Keratinocyte (primary cell): ENCODE measurements around the gene TFDP2. TPM values are rescaled to one million over a fixed set of nuclear protein-coding genes. Genes with fewer than 3 reads are reported as not detected.

Experiments used
- DNase-seq: peaks from one replicate; pipeline ENCODE4 v3.0.0-alpha.2; 2011; ENCODE audit warnings: low read depth, missing footprints, low spot score
- FAIRE-seq: peaks from 2 replicates; lab custom pipeline; 2011; peaks lifted over from hg19 to GRCh38; lab: Jason Lieb, UNC
- H2AFZ ChIP-seq: 2 replicates; pipeline ENCODE4 v1.6.0; 2012; ENCODE audit warnings: low read length, control low read depth, inconsistent platforms; ENCODE audit not compliant: control insufficient read depth
- H3K27ac ChIP-seq: 2 replicates; pipeline ENCODE4 v1.5.1; 2011; ENCODE audit warnings: low read length; ENCODE audit not compliant: control insufficient read depth, insufficient read depth
- H3K27me3 ChIP-seq: 3 replicates; pipeline ENCODE4 v1.6.0; 2011; ENCODE audit warnings: low read length; ENCODE audit not compliant: control insufficient read depth, insufficient read depth; ENCODE audit errors: extremely low read depth
- H3K36me3 ChIP-seq, 2 experiments: 2 replicates in 1 of 2; 3 replicates in 1 of 2; pipeline ENCODE4 v1.5.1; 2011; ENCODE audit warnings: low read length in 2 of 2, mild to moderate bottlenecking in 1 of 2; ENCODE audit not compliant: control insufficient read depth in 2 of 2, insufficient read depth in 2 of 2; ENCODE audit errors: extremely low read depth in 1 of 2
- H3K4me1 ChIP-seq: 3 replicates; pipeline ENCODE4 v1.5.1; 2011; ENCODE audit warnings: low read length; ENCODE audit not compliant: control insufficient read depth, insufficient read depth; ENCODE audit errors: extremely low read depth
- H3K4me2 ChIP-seq: 3 replicates; pipeline ENCODE4 v1.6.0; 2011; ENCODE audit warnings: low read depth, low read length; ENCODE audit not compliant: control insufficient read depth, insufficient read depth; ENCODE audit errors: extremely low read depth
- H3K4me3 ChIP-seq, 3 experiments: fragments of 200-600 bp in 1 of 3; sonication (generic) in 1 of 3; 2 replicates in 2 of 3; 3 replicates in 1 of 3; pipeline ENCODE4 v1.5.1; 2011 to 2016; ENCODE audit warnings: low read length in 3 of 3, mild to moderate bottlenecking in 3 of 3, control low read depth in 2 of 3, inconsistent platforms in 1 of 3, low read depth in 1 of 3, mixed read lengths in 1 of 3, mixed run types in 1 of 3, moderate library complexity in 1 of 3; ENCODE audit not compliant: control insufficient read depth in 2 of 3, insufficient read depth in 2 of 3; ENCODE audit errors: extremely low read depth in 1 of 3
- H3K79me2 ChIP-seq: 2 replicates; pipeline ENCODE4 v1.6.0; 2012; ENCODE audit warnings: low read length; ENCODE audit not compliant: control insufficient read depth, insufficient read depth
- H3K9ac ChIP-seq: 3 replicates; pipeline ENCODE4 v1.6.0; 2011; ENCODE audit warnings: low read length; ENCODE audit not compliant: control insufficient read depth, insufficient read depth; ENCODE audit errors: extremely low read depth
- H3K9me1 ChIP-seq: 3 replicates; pipeline ENCODE4 v1.6.0; 2011; ENCODE audit warnings: low read length; ENCODE audit not compliant: control insufficient read depth, insufficient read depth; ENCODE audit errors: extremely low read depth
- H3K9me3 ChIP-seq: 2 replicates; pipeline ENCODE4 v1.5.1; 2012; ENCODE audit warnings: low read depth, low read length; ENCODE audit not compliant: control insufficient read depth
- H4K20me1 ChIP-seq: 3 replicates; pipeline ENCODE4 v1.6.0; 2011; ENCODE audit warnings: low read length; ENCODE audit not compliant: control insufficient read depth, insufficient read depth; ENCODE audit errors: extremely low read depth
- CTCF ChIP-seq, 3 experiments: IDR thresholded peaks in 1 of 3; conservative IDR thresholded peaks in 1 of 3; optimal IDR thresholded peaks in 1 of 3; 2 replicates in 2 of 3; 3 replicates in 1 of 3; pipeline versions ENCODE3 to v1.5.1; 2011; ENCODE audit warnings: low read length in 3 of 3, mild to moderate bottlenecking in 3 of 3, moderate library complexity in 2 of 3, control low read depth in 1 of 3, inconsistent platforms in 1 of 3; ENCODE audit not compliant: insufficient read depth in 2 of 3; ENCODE audit errors: extremely low read depth in 1 of 3
- EZH2 ChIP-seq: IDR thresholded peaks from one replicate; pipeline ENCODE4 v1.6.1; 2012; ENCODE audit warnings: inconsistent platforms, mild to moderate bottlenecking, low read length, moderate library complexity
- dilution Hi-C: fragments of 300-500 bp; cut with MboI; formaldehyde crosslinking; loops from one replicate; pipeline ENCODE4 v1.7.0; 2020; ENCODE audit warnings: low sequenced_read_pairs; ENCODE audit not compliant: extremely low pct_ligation_motif_present
- polyA plus RNA-seq, 5 experiments: library from polyadenylated mRNA; depleted of rRNA in 3 of 5; stranded (reverse) in 3 of 5; stranded (forward) in 1 of 5; unstranded in 1 of 5; fragments of >200 nt; gene quantifications; 1 replicate in 1 of 5; 2 replicates in 3 of 5; 3 replicates in 1 of 5; pipeline versions ENCODE4 v1.2.1 to v1.2.3, GENCODE V29; 2011 to 2012; ENCODE audit warnings: missing spikeins in 2 of 5, low read depth in 1 of 5, low replicate concordance in 1 of 5

The TFDP2 gene
- polyA plus RNA-seq, 1 donor (not counting 4 experiments of a cell fraction or from before 2014, with no cell fraction given) = 40.6 TPM

- dilution Hi-C loops = no loop called here
- no peak for TF ChIP-seq CTCF (optimal IDR thresholded peaks at IDR 0.05 in 1 of 3, IDR thresholded peaks at IDR 0.05 in 1 of 3, conservative IDR thresholded peaks at IDR 0.05 in 1 of 3; ENCODE audit: extremely low read depth in 1 of 3, insufficient read depth in 2 of 3, low read length in 3 of 3)
- no peak for TF ChIP-seq EZH2
These were observed 84.9 kb downstream of the TFDP2 start for GRCh38 chr3:142064454-142064853.

GRCh38 chr3:142057331-142057725, 92.0 kb downstream of the TFDP2 start:
- dilution Hi-C loops = no loop called here
- Histone ChIP-seq H3K27me3 (no peaks in the 10 kb centered on the region), H3K27ac (no peak overlapping the region), H3K9me1 (no peaks in the 10 kb centered on the region), H3K79me2 (no peaks in the 10 kb centered on the region), H3K4me2 (no peak overlapping the region), H3K4me3 (no peak overlapping the region), H3K9me3 (no peaks in the 10 kb centered on the region), H3K36me3 (no peaks in the 10 kb centered on the region), H3K4me1 (peaks cover 6% of the 10 kb centered on the region), H2AFZ (no peak overlapping the region), H3K9ac (no peak overlapping the region), H4K20me1 (no peaks in the 10 kb centered on the region)
- DNase-seq (no peak), FAIRE-seq (no peak)
- TF ChIP-seq EZH2 (no peak), CTCF (optimal IDR thresholded peaks at IDR 0.05 in 1 of 3, IDR thresholded peaks at IDR 0.05 in 1 of 3, conservative IDR thresholded peaks at IDR 0.05 in 1 of 3; ENCODE audit: extremely low read depth in 1 of 3, insufficient read depth in 2 of 3, low read length in 3 of 3) (no peak)

More at GRCh38 chr3:142064454-142064853, 84.9 kb downstream of the TFDP2 start:
- Histone ChIP-seq H3K9me3 (no peaks in the 10 kb centered on the region), H3K4me2 (no peak overlapping the region), H3K4me3 (no peak overlapping the region), H3K36me3 (no peaks in the 10 kb centered on the region), H2AFZ (no peak overlapping the region), H3K27ac (no peak overlapping the region), H3K9ac (no peak overlapping the region), H4K20me1 (no peaks in the 10 kb centered on the region), H3K79me2 (no peaks in the 10 kb centered on the region), H3K4me1 (no peaks in the 10 kb centered on the region), H3K27me3 (no peaks in the 10 kb centered on the region), H3K9me1 (no peaks in the 10 kb centered on the region)
- DNase-seq (no peak), FAIRE-seq (no peak)
